Fibroblast of pulmonary artery (primary cell): ENCODE measurements around the gene KRT6C.

ENCODE experiments used
- DNase-seq: peaks from one replicate; pipeline ENCODE4 v3.0.0-alpha.2; 2010; ENCODE audit warnings: low read depth
- H3K4me3 ChIP-seq: replicated peaks from 2 replicates; pipeline ENCODE4 v1.5.1; 2011; ENCODE audit warnings: low read depth, mild to moderate bottlenecking, control low read depth, low read length, moderate library complexity
- TF ChIP-seq, protein P1 (sequence below): IDR thresholded peaks from 2 replicates; pipeline ENCODE4 v1.5.1; 2011; ENCODE audit warnings: mild to moderate bottlenecking, control low read depth, low read length, inconsistent platforms; ENCODE audit errors: missing control alignments

The KRT6C gene

DNA sequence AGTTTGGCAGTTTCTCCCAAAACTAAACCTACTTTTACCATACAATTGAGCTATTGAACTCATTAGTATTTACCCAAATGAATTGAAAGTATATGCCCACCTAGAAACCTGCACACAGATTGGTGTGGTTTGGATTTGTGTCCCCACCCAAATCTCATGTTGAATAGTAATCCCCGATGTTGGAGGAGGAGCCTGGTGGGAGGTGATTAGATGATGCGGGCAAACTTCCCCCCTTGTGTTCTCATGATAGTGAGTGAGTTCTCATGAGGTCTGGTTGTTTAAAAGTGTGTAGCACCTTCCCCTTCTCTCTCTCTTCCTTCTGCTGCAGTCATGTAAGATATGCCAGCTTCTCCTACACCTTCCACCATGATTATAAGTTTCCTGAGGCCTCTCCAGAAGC, 4.0 kb upstream of the KRT6C start:
- TF ChIP-seq, protein P1, sequence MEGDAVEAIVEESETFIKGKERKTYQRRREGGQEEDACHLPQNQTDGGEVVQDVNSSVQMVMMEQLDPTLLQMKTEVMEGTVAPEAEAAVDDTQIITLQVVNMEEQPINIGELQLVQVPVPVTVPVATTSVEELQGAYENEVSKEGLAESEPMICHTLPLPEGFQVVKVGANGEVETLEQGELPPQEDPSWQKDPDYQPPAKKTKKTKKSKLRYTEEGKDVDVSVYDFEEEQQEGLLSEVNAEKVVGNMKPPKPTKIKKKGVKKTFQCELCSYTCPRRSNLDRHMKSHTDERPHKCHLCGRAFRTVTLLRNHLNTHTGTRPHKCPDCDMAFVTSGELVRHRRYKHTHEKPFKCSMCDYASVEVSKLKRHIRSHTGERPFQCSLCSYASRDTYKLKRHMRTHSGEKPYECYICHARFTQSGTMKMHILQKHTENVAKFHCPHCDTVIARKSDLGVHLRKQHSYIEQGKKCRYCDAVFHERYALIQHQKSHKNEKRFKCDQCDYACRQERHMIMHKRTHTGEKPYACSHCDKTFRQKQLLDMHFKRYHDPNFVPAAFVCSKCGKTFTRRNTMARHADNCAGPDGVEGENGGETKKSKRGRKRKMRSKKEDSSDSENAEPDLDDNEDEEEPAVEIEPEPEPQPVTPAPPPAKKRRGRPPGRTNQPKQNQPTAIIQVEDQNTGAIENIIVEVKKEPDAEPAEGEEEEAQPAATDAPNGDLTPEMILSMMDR, result no peak
- no peak overlapping the region for H3K4me3 ChIP-seq

DNA sequence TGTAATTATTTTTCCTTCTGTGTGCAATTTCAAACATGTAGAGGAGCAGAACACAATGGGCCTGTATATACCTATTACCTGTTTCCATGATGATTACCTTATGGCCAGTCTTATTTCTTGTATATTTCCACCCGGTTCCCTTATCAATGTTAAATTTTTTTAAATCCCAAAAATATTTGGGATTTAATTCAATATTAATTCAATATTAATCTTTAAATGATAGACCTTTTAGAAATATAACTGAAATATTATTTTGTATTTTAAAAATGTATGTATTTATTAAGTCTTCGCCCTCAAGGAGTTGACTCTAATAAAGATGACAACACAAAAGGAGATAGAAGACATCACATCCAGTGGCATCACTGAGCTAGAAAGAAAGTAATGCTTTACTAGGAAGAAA, 607 bp upstream of the KRT6C start:
- TF ChIP-seq, protein P1, result no peak
- DNase-seq, result no peak
- H3K4me3 ChIP-seq, result no peak overlapping the region

More for the DNA sequence above, 4.0 kb upstream of the KRT6C start:
- no peak for DNase-seq

DNA sequence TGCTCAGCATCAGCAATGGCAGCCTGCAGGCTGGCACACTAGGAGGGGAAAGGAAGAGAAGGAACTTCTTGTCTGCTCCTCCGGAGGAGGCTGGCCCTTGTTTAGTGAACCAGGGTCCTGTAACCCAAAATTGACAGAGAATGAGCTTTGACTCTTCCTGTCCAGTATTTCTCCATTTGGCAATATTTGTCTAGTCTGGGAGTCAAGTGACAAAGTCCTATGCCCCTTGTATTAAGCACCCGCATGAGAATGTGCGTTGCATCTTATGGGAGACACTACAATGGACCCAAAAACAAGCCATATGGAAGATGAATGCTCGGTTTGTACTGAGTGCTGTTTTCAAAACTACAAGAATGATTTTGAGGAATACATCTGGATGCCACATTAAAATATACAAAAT, 3.8 kb downstream of the KRT6C start:
- TF ChIP-seq, protein P1, result no peak
- no peak for DNase-seq
- H3K4me3 ChIP-seq, result no peak overlapping the region

DNA sequence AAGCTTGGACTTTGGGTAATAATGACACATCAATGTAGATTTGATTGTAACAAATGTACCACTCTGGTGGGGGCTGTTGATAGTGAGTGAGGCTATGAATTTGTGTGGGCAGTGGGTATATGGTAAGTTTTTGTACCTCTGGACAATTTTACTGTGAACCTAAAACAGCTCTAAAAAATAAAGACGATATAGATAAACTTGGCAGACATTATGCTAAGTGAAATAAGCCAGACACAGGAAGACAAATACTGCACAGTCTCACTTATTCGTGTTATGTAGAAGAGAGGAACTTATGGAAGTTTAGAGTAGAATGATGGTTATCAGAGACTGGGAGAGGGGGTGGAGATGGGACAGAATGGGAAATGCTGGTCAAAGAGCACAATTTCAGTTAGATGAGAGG, 8.7 kb downstream of the KRT6C start:
- no peak overlapping the region for H3K4me3 ChIP-seq
- DNase-seq, result no peak
- TF ChIP-seq, protein P1, result no peak

DNA sequence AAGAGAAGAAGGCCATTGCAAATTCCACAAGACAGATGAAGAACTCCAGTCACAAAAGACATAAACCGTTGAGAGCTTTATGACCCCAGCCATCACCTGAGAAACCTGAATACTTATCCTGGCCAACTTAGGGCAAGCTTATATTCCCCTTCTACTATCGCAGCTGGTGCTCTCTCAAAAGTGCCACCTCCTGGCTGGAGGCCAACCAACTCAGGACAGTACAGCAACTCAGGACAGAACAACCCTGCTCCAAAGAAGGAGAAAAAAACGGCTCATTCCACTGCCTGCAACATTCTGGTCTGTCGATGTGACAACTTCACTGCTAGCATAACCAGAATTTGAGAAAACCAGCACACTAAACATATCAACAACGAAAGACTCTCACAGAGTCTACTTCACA, 11.9 kb downstream of the KRT6C start:
- H3K4me3 ChIP-seq, result no peak overlapping the region
- TF ChIP-seq, protein P1, result no peak
- DNase-seq, result no peak

DNA sequence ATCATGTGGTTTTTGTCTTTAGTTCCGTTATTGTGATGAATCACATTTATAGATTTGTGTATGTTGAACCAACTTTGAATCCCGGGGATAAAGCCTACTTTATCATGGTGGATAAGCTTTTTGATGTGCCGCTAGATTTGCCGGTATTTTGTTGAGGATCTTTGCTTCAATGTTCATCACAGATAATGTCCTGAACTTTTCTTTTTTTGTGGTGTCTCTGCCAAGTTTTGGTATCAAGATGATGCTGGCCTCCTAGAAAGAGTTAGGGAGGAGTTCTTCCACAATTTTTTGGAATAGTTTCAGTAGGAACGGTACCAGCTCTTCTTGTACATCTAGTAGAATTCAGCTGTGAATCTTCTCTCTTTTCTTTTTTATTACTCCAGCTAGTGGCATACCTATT, 14.7 kb downstream of the KRT6C start:
- TF ChIP-seq, protein P1, result no peak
- no peak overlapping the region for H3K4me3 ChIP-seq
- no peak for DNase-seq

DNA sequence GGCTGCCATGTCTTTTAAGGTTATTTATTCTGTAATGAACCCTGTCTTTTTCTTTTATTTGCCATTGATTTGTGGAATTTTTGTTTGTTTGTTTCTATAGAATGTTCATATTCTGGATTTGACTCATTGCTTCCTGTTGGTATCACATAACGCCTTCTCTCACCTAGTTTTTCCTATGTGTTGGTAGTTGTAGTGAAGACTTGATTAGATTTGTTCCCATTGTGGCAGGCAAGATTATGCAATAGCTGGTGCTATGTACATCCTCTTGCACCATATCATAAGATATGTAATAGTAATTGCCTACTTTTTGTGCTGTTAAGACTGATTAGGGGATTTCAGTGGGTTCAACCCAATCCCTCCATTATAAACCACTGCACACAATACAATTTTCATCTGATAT, 17.8 kb downstream of the KRT6C start:
- TF ChIP-seq, protein P1, result no peak
- no peak overlapping the region for H3K4me3 ChIP-seq
- DNase-seq, result peak; percentile 75
